Liver (tissue), 2 donors: ENCODE data around the gene RBFOX1.

Source experiments
- CTCF ChIP-seq: fragments of 150-350 bp; IDR thresholded peaks from 2 replicates; pipeline ENCODE4 v1.5.1; 2017; ENCODE audit warnings: improper control_type of control experiment, low read depth, low read length; ENCODE audit not compliant: missing input control
- FOXA1 ChIP-seq: IDR thresholded peaks from 2 replicates; pipeline ENCODE4 v1.6.1; 2016; ENCODE audit warnings: antibody characterized with exemption
- FOXA2 ChIP-seq: IDR thresholded peaks from 2 replicates; pipeline ENCODE4 v1.6.1; 2016; ENCODE audit warnings: antibody characterized with exemption
- donor health status: healthy.

- TF ChIP-seq CTCF (no peak), FOXA1 (no peak), FOXA2 (no peak)
These were observed 182.9 kb downstream of the RBFOX1 start for GRCh38 chr16:7515543-7515942.
